ENCODE data around the gene VCL. TPM values are rescaled to one million over a fixed set of nuclear protein-coding genes. Genes with fewer than 3 reads are reported as not detected.
A peak's percentile ranks its signal among the peaks of the same experiment; 100 is the strongest.

Gene VCL
- total RNA-seq, 4 donors from 2014 or later: 96.1 to 133 (median 120) TPM

DNA sequence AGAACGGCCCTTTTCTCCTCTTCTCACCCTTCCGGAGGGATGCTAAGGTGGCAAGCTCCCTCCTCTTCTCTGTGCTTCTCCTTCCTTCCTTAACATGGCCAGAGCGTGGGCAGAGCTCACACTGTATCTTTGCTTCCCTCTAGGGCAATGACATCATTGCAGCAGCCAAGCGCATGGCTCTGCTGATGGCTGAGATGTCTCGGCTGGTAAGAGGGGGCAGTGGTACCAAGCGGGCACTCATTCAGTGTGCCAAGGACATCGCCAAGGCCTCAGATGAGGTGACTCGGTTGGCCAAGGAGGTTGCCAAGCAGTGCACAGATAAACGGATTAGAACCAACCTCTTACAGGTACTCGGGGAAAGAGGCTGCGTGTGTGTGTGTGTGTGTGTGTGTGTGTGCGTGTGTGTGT is 116.1 kb downstream of the VCL start:
- Histone ChIP-seq H3K27me3 (no peaks in the 10 kb centered on the region), H3K36me3 (peaks cover 0 to 82% (median 35%) of the 10 kb centered on the region in 4 donors), H3K27ac (peak overlapping the region; percentile 2 to 64 (median 21)), H3K4me3 (no peak overlapping the region), H3K9me3 (no peaks in the 10 kb centered on the region), H3K4me1 (peaks cover 0 to 10% (median 1%) of the 10 kb centered on the region in 4 donors)
- intact Hi-C loops (cut with DNase I; ENCODE audit: low total_unique reads): no loop called here
- no peak for DNase-seq
- no peak for TF ChIP-seq EP300 (IDR thresholded peaks at IDR 0.05; ENCODE audit: low read depth)
- no peak for TF ChIP-seq POLR2AphosphoS5 (IDR thresholded peaks at IDR 0.05)
- TF ChIP-seq, protein P1, sequence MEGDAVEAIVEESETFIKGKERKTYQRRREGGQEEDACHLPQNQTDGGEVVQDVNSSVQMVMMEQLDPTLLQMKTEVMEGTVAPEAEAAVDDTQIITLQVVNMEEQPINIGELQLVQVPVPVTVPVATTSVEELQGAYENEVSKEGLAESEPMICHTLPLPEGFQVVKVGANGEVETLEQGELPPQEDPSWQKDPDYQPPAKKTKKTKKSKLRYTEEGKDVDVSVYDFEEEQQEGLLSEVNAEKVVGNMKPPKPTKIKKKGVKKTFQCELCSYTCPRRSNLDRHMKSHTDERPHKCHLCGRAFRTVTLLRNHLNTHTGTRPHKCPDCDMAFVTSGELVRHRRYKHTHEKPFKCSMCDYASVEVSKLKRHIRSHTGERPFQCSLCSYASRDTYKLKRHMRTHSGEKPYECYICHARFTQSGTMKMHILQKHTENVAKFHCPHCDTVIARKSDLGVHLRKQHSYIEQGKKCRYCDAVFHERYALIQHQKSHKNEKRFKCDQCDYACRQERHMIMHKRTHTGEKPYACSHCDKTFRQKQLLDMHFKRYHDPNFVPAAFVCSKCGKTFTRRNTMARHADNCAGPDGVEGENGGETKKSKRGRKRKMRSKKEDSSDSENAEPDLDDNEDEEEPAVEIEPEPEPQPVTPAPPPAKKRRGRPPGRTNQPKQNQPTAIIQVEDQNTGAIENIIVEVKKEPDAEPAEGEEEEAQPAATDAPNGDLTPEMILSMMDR (IDR thresholded peaks at IDR 0.05): no peak
- in situ Hi-C loops (cut with MboI; ENCODE audit: low pct_ligation_motif_present in 1 of 4, low pct_unique_long_range_greater_than_20kb in 1 of 4, low sequenced_read_pairs in 3 of 4): no loop called here
- WGBS, 2 donors (ENCODE audit: low coverage in 1 of 2): 74 to 90% methylated on average over 4 to 12 of the region's 12 CpGs

DNA sequence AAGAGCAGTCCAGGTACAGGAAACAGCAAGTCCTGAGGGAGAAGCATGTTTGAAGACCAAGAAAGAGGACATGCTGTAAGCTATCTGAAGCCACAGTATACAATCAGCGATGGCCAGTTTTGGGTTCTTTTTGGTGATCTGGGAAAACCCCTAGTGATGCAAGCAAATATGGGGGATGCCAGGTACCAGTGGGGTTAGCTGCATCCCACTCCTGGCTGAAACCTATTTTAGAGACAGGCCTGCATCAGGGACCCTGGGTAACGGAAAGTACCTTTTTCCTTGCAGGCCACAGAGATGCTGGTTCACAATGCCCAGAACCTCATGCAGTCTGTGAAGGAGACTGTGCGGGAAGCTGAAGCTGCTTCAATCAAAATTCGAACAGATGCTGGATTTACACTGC is 119.8 kb downstream of the VCL start:
- 84% methylated on average over 4 of the region's 4 CpGs; no CpG with 5 or more reads in 1 of the 2 donors for WGBS, 2 donors (ENCODE audit: low coverage in 1 of 2)
- no peak overlapping the region for H3K4me3 ChIP-seq
- TF ChIP-seq, protein P1 (IDR thresholded peaks at IDR 0.05): no peak
- TF ChIP-seq POLR2A (IDR thresholded peaks at IDR 0.05) (no peak), EP300 (IDR thresholded peaks at IDR 0.05; ENCODE audit: low read depth) (no peak), POLR2AphosphoS5 (IDR thresholded peaks at IDR 0.05) (no peak)
- DNase-seq: no peak
- intact Hi-C loops (cut with DNase I; ENCODE audit: low total_unique reads) (no loop called here), in situ Hi-C loops (cut with MboI; ENCODE audit: low pct_ligation_motif_present in 1 of 4, low pct_unique_long_range_greater_than_20kb in 1 of 4, low sequenced_read_pairs in 3 of 4) (no loop called here)
- H3K36me3 ChIP-seq: peaks cover 0 to 62% (median 23%) of the 10 kb centered on the region in 4 donors
- H3K4me1 ChIP-seq: peaks cover 0 to 8% (median 4%) of the 10 kb centered on the region in 4 donors
- H3K27me3 ChIP-seq: no peaks in the 10 kb centered on the region
- H3K9me3 ChIP-seq: no peaks in the 10 kb centered on the region
- H3K27ac ChIP-seq: no peak overlapping the region

- no peaks in the 10 kb centered on the region for H3K27me3 ChIP-seq
Observed at GRCh38 chr10:74118804-74119203, 120.9 kb downstream of the VCL start.

GRCh38 chr10:74120911-74121310 is 123.0 kb downstream of the VCL start:
- no peaks in the 10 kb centered on the region for H3K9me3 ChIP-seq
- no peak for DNase-seq
- in situ Hi-C loops (cut with MboI; ENCODE audit: low pct_ligation_motif_present in 1 of 4, low pct_unique_long_range_greater_than_20kb in 1 of 4, low sequenced_read_pairs in 3 of 4): no loop called here
- peak overlapping the region in 1 of 4 donors; percentile 8 for H3K27ac ChIP-seq
- peaks cover 0 to 11% (median 1%) of the 10 kb centered on the region in 4 donors for H3K4me1 ChIP-seq
- H3K36me3 ChIP-seq: peaks cover 0 to 70% (median 21%) of the 10 kb centered on the region in 4 donors
- no peak overlapping the region for H3K4me3 ChIP-seq
- TF ChIP-seq, protein P1 (IDR thresholded peaks at IDR 0.05): no peak
- no peak for TF ChIP-seq EP300 (IDR thresholded peaks at IDR 0.05; ENCODE audit: low read depth)
- TF ChIP-seq POLR2AphosphoS5 (IDR thresholded peaks at IDR 0.05): no peak
- TF ChIP-seq POLR2A (IDR thresholded peaks at IDR 0.05): no peak
- WGBS, 2 donors (ENCODE audit: low coverage in 1 of 2): 40 to 57% methylated on average over 1 of the region's 1 CpG
- intact Hi-C loops (cut with DNase I; ENCODE audit: low total_unique reads): no loop called here
- H3K27me3 ChIP-seq: no peaks in the 10 kb centered on the region

More at GRCh38 chr10:74118804-74119203, 120.9 kb downstream of the VCL start:
- TF ChIP-seq POLR2AphosphoS5 (IDR thresholded peaks at IDR 0.05) (no peak), EP300 (IDR thresholded peaks at IDR 0.05; ENCODE audit: low read depth) (no peak), POLR2A (IDR thresholded peaks at IDR 0.05) (no peak)
- TF ChIP-seq, protein P1 (IDR thresholded peaks at IDR 0.05): no peak
- Histone ChIP-seq H3K27ac (peak overlapping the region in 2 of 4 donors; percentile 1 to 14), H3K4me1 (peaks cover 0 to 11% (median 1%) of the 10 kb centered on the region in 4 donors), H3K36me3 (peaks cover 0 to 68% (median 24%) of the 10 kb centered on the region in 4 donors), H3K9me3 (no peaks in the 10 kb centered on the region), H3K4me3 (no peak overlapping the region)
- DNase-seq: peak; percentile 33
- whole genome bisulfite sequencing, 2 donors (ENCODE audit: low coverage in 1 of 2): 64% methylated on average over 3 of the region's 3 CpGs; no CpG with 5 or more reads in 1 of the 2 donors
- intact Hi-C loops (cut with DNase I; ENCODE audit: low total_unique reads): no loop called here
- in situ Hi-C loops (cut with MboI; ENCODE audit: low pct_ligation_motif_present in 1 of 4, low pct_unique_long_range_greater_than_20kb in 1 of 4, low sequenced_read_pairs in 3 of 4): no loop called here

Measured in transverse colon (tissue), 4 donors.